Uterus (tissue), 2 donors: Measurements from ENCODE around the gene SLC25A26.
A peak's percentile ranks its signal among the peaks of the same experiment; 100 is the strongest.

Experiments used
- POLR2A ChIP-seq, 2 donors: fragments of 450-650 bp; IDR thresholded peaks; one replicate each; pipeline ENCODE4 v1.6.1; 2016; ENCODE audit warnings: antibody characterized with exemption in 2 of 2, mild to moderate bottlenecking in 1 of 2, moderate library complexity in 1 of 2
- TF ChIP-seq, protein P1 (sequence below), 4 experiments: fragments of 200-600 bp in 2 of 4; fragments of 450-650 bp in 2 of 4; sonication (generic) in 2 of 4; IDR thresholded peaks; one replicate each; pipeline ENCODE4 v1.5.1; 2016 to 2019; ENCODE audit warnings: antibody characterized with exemption in 4 of 4, mild to moderate bottlenecking in 2 of 4, moderate library complexity in 1 of 4

DNA sequence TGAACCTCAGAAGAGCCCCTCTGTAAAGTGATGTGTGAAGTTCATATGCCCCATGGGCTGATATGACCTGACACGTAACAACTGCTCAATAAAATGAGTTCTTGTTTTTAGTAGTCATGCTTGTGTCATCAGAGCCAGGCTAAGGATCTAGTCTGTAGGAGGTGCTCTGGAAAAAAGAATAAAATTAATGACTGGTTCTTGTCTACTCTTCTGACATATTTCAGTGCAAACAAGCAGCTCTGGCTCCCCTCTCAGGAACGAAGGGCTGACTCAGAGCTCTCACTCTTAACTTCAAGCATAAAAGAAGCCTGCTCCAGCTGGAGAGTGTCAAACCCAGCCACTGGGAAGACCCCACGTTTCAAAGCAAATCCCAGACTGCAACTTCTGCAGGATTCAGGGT, 203.0 kb downstream of the SLC25A26 start:
- TF ChIP-seq, protein P1, sequence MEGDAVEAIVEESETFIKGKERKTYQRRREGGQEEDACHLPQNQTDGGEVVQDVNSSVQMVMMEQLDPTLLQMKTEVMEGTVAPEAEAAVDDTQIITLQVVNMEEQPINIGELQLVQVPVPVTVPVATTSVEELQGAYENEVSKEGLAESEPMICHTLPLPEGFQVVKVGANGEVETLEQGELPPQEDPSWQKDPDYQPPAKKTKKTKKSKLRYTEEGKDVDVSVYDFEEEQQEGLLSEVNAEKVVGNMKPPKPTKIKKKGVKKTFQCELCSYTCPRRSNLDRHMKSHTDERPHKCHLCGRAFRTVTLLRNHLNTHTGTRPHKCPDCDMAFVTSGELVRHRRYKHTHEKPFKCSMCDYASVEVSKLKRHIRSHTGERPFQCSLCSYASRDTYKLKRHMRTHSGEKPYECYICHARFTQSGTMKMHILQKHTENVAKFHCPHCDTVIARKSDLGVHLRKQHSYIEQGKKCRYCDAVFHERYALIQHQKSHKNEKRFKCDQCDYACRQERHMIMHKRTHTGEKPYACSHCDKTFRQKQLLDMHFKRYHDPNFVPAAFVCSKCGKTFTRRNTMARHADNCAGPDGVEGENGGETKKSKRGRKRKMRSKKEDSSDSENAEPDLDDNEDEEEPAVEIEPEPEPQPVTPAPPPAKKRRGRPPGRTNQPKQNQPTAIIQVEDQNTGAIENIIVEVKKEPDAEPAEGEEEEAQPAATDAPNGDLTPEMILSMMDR (IDR thresholded peaks at IDR 0.05), result peak in 1 of 4 experiments; percentile 16
- TF ChIP-seq POLR2A (IDR thresholded peaks at IDR 0.05), result no peak
